Endothelial cell (in vitro differentiated cells): ENCODE data around the gene PPARD. TPM values are rescaled to one million over a fixed set of nuclear protein-coding genes. Genes with fewer than 3 reads are reported as not detected.

ENCODE experiments used
- DNase-seq: peaks from one replicate; pipeline ENCODE4 v3.0.0; 2021; ENCODE audit warnings: low spot score
- H3K27ac Mint-ChIP-seq: one replicate; pipeline ENCODE4 v1.8.0; 2021; ENCODE audit warnings: mixed read lengths, inconsistent platforms; ENCODE audit not compliant: unreplicated experiment
- H3K27me3 Mint-ChIP-seq: one replicate; pipeline ENCODE4 v1.8.0; 2021; ENCODE audit warnings: mild to moderate bottlenecking, moderate library complexity, mixed read lengths, inconsistent platforms; ENCODE audit not compliant: unreplicated experiment
- H3K36me3 Mint-ChIP-seq: one replicate; pipeline ENCODE4 v1.8.0; 2021; ENCODE audit warnings: mild to moderate bottlenecking, low read depth, mixed read lengths, inconsistent platforms; ENCODE audit not compliant: unreplicated experiment
- H3K4me1 Mint-ChIP-seq: one replicate; pipeline ENCODE4 v1.8.0; 2021; ENCODE audit warnings: mild to moderate bottlenecking, mixed read lengths, inconsistent platforms; ENCODE audit not compliant: unreplicated experiment
- H3K4me3 Mint-ChIP-seq: one replicate; pipeline ENCODE4 v1.8.0; 2021; ENCODE audit warnings: mild to moderate bottlenecking, mixed read lengths, inconsistent platforms; ENCODE audit not compliant: unreplicated experiment
- H3K9me3 Mint-ChIP-seq: one replicate; pipeline ENCODE4 v1.8.0; 2021; ENCODE audit warnings: mixed read lengths, inconsistent platforms; ENCODE audit not compliant: unreplicated experiment
- CTCF ChIP-seq: fragments of 200-600 bp; sonication (generic); IDR thresholded peaks from one replicate; pipeline ENCODE4 v1.5.0; 2021; ENCODE audit warnings: antibody characterized with exemption; ENCODE audit not compliant: unreplicated experiment
- total RNA-seq: library from RNA; stranded (reverse); fragmentation: NEBNext Ultra II Directional; extraction: Animal tissue kit (Norgen Biotek cat#: 25700); gene quantifications from one replicate; pipeline ENCODE4 v1.2.1, GENCODE V29; 2021; ENCODE audit not compliant: unreplicated experiment

The PPARD gene
- total RNA-seq, 1 donor from 2014 or later: 38.7 TPM

- peaks cover 10% of the 10 kb centered on the region for H3K4me1 Mint-ChIP-seq
- no peak overlapping the region for H3K27ac Mint-ChIP-seq
- H3K27me3 Mint-ChIP-seq: peaks cover 1% of the 10 kb centered on the region
- H3K36me3 Mint-ChIP-seq: no peaks in the 10 kb centered on the region
- no peak for TF ChIP-seq CTCF
- no peaks in the 10 kb centered on the region for H3K9me3 Mint-ChIP-seq
- H3K4me3 Mint-ChIP-seq: no peak overlapping the region
- no peak for DNase-seq
These were observed 103.3 kb downstream of the PPARD start for GRCh38 chr6:35445691-35446090.

- Mint-ChIP-seq H3K36me3 (no peaks in the 10 kb centered on the region), H3K4me3 (no peak overlapping the region)
- no peak for TF ChIP-seq CTCF
These were observed 105.8 kb downstream of the PPARD start for GRCh38 chr6:35448191-35448590.

GRCh38 chr6:35449287-35449881, 107.0 kb downstream of the PPARD start:
- peak; percentile 56 for TF ChIP-seq CTCF
- H3K9me3 Mint-ChIP-seq: no peaks in the 10 kb centered on the region
- H3K4me3 Mint-ChIP-seq: no peak overlapping the region
- DNase-seq: no peak
- H3K27me3 Mint-ChIP-seq: peaks cover 3% of the 10 kb centered on the region
- peaks cover 22% of the 10 kb centered on the region for H3K4me1 Mint-ChIP-seq
- H3K36me3 Mint-ChIP-seq: no peaks in the 10 kb centered on the region
- H3K27ac Mint-ChIP-seq: no peak overlapping the region

More at GRCh38 chr6:35448191-35448590, 105.8 kb downstream of the PPARD start:
- DNase-seq: no peak
- Mint-ChIP-seq H3K4me1 (peaks cover 19% of the 10 kb centered on the region), H3K9me3 (no peaks in the 10 kb centered on the region), H3K27ac (no peak overlapping the region), H3K27me3 (peaks cover 3% of the 10 kb centered on the region)

- Mint-ChIP-seq H3K4me1 (peaks cover 25% of the 10 kb centered on the region), H3K27ac (peak overlapping the region; percentile 62), H3K9me3 (no peaks in the 10 kb centered on the region), H3K27me3 (peaks cover 3% of the 10 kb centered on the region), H3K4me3 (peak overlapping the region; percentile 85), H3K36me3 (peaks cover 12% of the 10 kb centered on the region)
- no peak for DNase-seq
- no peak for TF ChIP-seq CTCF
These were observed 109.2 kb downstream of the PPARD start for GRCh38 chr6:35451354-35452182.
